Natural killer cell treated with Interleukin-12 subunit alpha and Interleukin-12 subunit beta and Interleukin-15 and Interleukin-18, amount 100 ng/mL, for 72 hours (primary cell): ENCODE results near the gene RFC2. TPM values are rescaled to one million over a fixed set of nuclear protein-coding genes. Genes with fewer than 3 reads are reported as not detected.
"Not testable (repeated sequence)": the region's sequence is repeated elsewhere in the genome, so short reads cannot be mapped to it uniquely, and the experiment has no call there.

Experiments
- ATAC-seq, 2 donors: fragments of 150-1000 bp; cut with Tn5 transposase in 1 of 2; sonication (Bioruptor Pico), chemical (Tn5 transposase) in 1 of 2; 2 replicates each; pipeline ENCODE4 v1.10.0; 2021
- DNase-seq: peaks from one replicate; pipeline ENCODE4 v3.0.0; 2022; ENCODE audit warnings: low spot score
- H3K27ac Mint-ChIP-seq, 2 donors: 1 replicate in 1 of 2; 2 replicates in 1 of 2; pipeline ENCODE4 v1.8.0; 2022; ENCODE audit warnings: mixed read lengths in 2 of 2, mild to moderate bottlenecking in 1 of 2, moderate library complexity in 1 of 2
- H3K27me3 Mint-ChIP-seq, 2 donors: 1 replicate in 1 of 2; 2 replicates in 1 of 2; pipeline ENCODE4 v1.8.0; 2022; ENCODE audit warnings: mixed read lengths in 2 of 2
- H3K36me3 Mint-ChIP-seq: one replicate; pipeline ENCODE4 v1.8.0; 2022; ENCODE audit warnings: mixed read lengths
- H3K4me1 Mint-ChIP-seq, 2 donors: 1 replicate in 1 of 2; 2 replicates in 1 of 2; pipeline ENCODE4 v1.8.0; 2022; ENCODE audit warnings: low read depth in 2 of 2, mixed read lengths in 2 of 2, mild to moderate bottlenecking in 1 of 2
- H3K4me3 Mint-ChIP-seq: one replicate; pipeline ENCODE4 v1.8.0; 2022; ENCODE audit warnings: mixed read lengths
- H3K9me3 Mint-ChIP-seq: 2 replicates; pipeline ENCODE4 v1.8.0; 2022; ENCODE audit warnings: mixed read lengths
- total RNA-seq, 2 donors: library from RNA; stranded (reverse); gene quantifications; one replicate each; pipeline ENCODE4 v1.2.3, GENCODE V29; 2022

The RFC2 gene
- total RNA-seq, 2 donors from 2014 or later = 66.4 to 87.5 TPM

DNA sequence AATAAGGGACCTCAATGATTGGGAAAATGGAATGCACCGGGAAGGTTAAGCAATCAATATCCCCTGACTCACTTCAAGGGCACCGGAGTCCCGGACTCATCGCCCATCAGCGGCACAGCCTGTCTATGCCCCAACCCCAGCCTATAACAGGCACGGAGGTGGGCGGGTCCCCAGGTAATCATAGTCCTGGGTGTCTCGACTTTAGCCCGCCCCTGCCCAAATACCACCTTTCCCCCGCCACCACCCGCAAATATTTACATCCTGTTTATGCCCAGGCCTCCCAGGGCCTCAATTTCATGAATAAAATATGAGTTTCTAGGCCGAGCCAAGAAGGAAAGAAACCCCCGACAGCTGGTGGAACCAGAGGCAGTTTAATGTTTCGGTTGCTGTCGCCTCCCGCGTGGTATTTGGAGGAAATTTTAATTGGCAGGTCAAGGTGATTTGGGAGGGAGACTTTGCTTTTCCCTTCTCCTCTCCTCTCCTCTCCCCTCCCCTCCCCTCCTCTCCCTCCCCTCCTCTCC lies 15.6 kb upstream of the RFC2 start:
- no peaks in the 10 kb centered on the region for H3K27me3 Mint-ChIP-seq
- peak overlapping the region in 1 of 2 donors; percentile 73 for H3K27ac Mint-ChIP-seq
- no peaks in the 10 kb centered on the region for H3K9me3 Mint-ChIP-seq
- peak overlapping the region; percentile 63 for H3K4me3 Mint-ChIP-seq
- H3K36me3 Mint-ChIP-seq = no peaks in the 10 kb centered on the region
- DNase-seq (no peak), ATAC-seq (peak; percentile 73 to 79)
- peaks cover 8 to 16% of the 10 kb centered on the region in 2 donors for H3K4me1 Mint-ChIP-seq

DNA sequence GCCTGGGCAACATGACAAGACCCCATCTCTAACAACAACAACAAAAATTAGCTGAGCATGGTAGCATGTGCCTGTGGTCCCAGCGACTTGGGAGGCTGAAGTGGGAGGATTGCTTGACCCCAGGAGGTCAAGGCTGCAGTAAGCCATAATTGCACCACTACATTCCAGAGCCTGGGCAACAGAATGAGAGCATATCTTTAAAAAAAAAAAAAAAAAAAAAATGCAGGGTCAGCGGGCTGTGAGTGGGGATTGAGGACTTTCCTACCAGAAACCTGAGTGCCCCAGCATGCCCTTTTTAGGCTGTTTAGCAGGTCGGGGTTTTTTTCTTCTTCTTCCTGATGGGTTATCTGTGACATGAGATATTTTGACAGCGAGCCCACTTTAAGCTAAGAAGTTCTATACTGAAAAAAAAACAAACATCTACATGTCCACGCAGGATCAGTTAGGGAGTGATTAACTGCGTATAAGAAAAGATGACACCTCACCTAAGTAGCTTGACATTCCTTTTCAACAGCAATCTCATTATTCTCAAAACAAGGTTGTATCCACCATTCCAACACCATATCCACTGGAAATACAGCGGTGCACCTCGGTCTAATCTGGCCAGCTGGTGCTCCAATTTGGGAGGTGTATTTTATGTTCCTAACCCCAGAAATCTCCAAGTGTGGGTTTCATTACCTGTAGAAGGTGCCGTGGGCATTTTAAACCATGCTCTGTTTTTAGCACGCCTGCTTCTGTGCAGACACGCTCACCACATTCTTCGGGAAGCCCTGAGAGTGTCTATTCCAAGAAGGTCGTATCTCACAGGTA lies 13.8 kb upstream of the RFC2 start:
- Mint-ChIP-seq H3K4me1 (peaks cover 8 to 19% of the 10 kb centered on the region in 2 donors), H3K9me3 (no peaks in the 10 kb centered on the region), H3K27me3 (no peaks in the 10 kb centered on the region), H3K4me3 (no peak overlapping the region), H3K36me3 (no peaks in the 10 kb centered on the region), H3K27ac (no peak overlapping the region)
- DNase-seq (no peak), ATAC-seq (no peak)

DNA sequence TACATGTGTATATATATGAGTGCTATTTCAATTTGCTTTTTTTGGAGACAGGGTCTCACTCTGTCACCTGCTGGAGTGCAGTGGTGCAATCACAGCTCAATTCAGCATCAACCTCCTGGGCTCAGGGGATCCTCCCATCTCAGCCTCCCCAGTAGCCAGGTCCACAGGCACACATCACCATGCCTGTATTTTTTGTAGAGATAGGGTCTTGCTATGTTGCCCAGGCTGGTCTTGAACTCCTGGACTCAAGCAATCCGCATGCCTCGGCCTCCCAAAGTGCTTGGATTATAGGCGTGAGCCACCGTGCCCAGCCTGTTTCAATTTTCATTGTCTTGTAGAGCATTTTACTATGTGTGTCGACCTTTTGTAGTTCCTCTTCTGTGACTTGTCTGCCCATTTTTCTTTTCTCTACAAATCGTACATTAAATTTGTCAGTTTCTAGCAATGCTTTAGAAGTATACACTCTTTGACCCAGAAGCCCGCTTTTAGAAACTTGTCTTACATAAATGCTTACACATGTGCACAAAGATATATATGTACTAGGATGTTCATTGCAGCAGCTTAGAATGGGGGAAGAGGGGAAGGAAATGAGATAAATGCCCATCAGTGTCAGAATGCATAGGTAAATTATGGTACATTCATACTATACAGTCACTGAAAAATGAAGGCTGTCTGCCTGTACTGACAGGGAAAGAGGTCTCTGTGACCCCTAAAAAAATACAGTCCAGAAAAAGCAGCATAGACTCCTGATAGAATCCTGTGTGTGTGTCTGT lies 12.2 kb upstream of the RFC2 start:
- Mint-ChIP-seq H3K4me3 (no peak overlapping the region), H3K27me3 (no peaks in the 10 kb centered on the region), H3K36me3 (no peaks in the 10 kb centered on the region), H3K9me3 (no peaks in the 10 kb centered on the region), H3K27ac (no peak overlapping the region), H3K4me1 (peaks cover 0 to 8% of the 10 kb centered on the region in 2 donors)
- no peak for DNase-seq
- ATAC-seq = no peak

DNA sequence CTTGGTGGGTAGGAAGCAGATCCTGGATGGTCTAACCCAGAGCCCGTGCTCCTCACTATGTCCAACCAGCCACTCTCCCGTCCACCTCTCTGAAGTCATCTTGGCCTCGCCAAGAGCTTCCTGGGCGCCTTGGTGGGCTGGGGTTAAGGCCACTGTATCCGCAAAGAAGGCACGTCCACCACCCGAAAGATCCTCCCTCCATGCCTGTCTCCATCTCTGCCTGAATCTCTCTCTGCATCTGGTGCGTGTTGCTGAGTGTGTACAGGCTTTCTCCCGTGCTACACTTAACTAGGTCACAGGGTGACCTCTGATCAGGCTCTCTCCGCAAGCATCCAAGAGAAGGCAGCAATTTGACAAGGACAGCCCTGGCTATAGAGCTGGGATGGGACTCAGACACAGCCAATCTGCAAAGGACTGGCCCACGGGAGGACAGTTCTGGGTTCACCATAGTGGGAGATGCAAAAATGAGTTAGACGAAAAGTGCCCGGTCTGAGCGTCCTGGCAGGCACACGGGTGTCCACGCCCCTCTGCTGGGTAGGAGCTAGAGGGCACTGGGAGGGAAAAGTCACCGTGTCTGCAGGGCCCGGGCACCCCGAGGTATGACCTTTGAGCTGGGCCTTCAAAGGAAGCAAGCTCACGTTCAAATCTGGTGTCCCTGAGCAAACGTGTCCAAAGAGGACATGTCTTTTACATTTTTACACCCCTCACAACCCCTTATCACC lies 9.4 kb upstream of the RFC2 start:
- peak overlapping the region in 1 of 2 donors; percentile 64 for H3K27ac Mint-ChIP-seq
- no peak overlapping the region for H3K4me3 Mint-ChIP-seq
- no peak for DNase-seq
- no peaks in the 10 kb centered on the region for H3K27me3 Mint-ChIP-seq
- no peaks in the 10 kb centered on the region for H3K36me3 Mint-ChIP-seq
- peaks cover 0 to 5% of the 10 kb centered on the region in 2 donors for H3K4me1 Mint-ChIP-seq
- ATAC-seq = no peak
- H3K9me3 Mint-ChIP-seq = no peaks in the 10 kb centered on the region

DNA sequence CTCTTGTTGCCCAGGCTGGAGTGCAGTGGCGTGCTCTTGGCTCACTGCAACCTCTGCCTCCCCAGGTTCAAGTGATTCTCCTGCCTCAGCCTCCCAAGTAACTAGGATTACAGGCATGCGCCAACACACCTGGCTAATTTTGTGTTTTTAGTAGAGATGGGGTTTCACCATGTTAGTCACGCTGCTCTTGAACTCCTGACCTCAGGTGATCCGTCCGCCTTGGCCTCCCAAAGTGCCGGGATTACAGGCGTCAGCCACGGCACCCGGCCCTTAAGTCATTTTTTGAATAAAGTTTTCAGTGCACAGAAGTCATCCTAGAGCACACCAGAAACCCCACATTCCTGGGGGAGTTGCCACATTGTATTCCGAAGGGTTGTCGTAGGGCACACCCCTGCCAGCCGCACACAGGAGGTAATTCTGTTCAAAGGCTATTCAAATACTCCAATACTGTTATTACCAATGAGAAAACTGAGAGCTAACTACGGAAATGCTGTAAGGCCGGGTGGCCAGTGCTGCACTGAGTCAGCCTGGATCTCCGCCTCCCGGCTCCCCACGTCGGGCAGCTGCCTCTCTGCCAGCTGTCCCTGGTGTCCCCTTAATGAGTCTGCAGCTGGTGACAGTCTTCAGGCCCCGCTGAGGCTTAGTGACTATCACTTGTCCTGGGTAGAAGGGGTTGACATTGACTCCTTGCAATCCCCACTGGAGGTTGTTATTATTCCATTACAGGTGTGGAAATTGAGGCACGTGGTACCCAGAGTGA lies 8.6 kb upstream of the RFC2 start:
- ATAC-seq = no peak
- no peaks in the 10 kb centered on the region for H3K27me3 Mint-ChIP-seq
- H3K27ac Mint-ChIP-seq = peak overlapping the region in 1 of 2 donors; percentile 64
- H3K36me3 Mint-ChIP-seq = no peaks in the 10 kb centered on the region
- peaks cover 0 to 5% of the 10 kb centered on the region in 2 donors for H3K4me1 Mint-ChIP-seq
- no peaks in the 10 kb centered on the region for H3K9me3 Mint-ChIP-seq
- no peak overlapping the region for H3K4me3 Mint-ChIP-seq
- no peak for DNase-seq

DNA sequence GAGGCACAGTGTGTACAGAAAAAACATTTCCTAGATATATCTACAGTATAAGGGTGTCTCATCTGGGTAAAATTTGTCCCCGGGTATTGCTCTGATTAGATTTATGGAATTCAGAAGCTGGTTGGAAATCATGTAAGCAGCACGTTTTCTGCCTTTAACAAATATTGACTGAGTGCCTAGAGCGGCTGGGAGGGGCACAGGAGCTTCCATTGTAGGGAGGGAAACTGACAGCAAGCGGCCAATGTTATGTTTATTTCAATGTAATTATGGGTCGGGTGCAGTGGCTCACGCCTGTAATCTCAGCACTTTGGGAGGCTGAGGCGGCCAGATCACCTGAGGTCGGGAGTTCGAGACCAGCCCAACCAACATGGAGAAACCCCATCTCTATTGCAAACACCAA lies 4.4 kb upstream of the RFC2 start:
- H3K9me3 Mint-ChIP-seq = no peaks in the 10 kb centered on the region
- DNase-seq (no peak), ATAC-seq (no peak)
- H3K4me3 Mint-ChIP-seq = no peak overlapping the region
- no peaks in the 10 kb centered on the region for H3K27me3 Mint-ChIP-seq
- H3K27ac Mint-ChIP-seq = peak overlapping the region in 1 of 2 donors; percentile 63
- H3K4me1 Mint-ChIP-seq = peaks cover 11 to 21% of the 10 kb centered on the region in 2 donors
- no peaks in the 10 kb centered on the region for H3K36me3 Mint-ChIP-seq

DNA sequence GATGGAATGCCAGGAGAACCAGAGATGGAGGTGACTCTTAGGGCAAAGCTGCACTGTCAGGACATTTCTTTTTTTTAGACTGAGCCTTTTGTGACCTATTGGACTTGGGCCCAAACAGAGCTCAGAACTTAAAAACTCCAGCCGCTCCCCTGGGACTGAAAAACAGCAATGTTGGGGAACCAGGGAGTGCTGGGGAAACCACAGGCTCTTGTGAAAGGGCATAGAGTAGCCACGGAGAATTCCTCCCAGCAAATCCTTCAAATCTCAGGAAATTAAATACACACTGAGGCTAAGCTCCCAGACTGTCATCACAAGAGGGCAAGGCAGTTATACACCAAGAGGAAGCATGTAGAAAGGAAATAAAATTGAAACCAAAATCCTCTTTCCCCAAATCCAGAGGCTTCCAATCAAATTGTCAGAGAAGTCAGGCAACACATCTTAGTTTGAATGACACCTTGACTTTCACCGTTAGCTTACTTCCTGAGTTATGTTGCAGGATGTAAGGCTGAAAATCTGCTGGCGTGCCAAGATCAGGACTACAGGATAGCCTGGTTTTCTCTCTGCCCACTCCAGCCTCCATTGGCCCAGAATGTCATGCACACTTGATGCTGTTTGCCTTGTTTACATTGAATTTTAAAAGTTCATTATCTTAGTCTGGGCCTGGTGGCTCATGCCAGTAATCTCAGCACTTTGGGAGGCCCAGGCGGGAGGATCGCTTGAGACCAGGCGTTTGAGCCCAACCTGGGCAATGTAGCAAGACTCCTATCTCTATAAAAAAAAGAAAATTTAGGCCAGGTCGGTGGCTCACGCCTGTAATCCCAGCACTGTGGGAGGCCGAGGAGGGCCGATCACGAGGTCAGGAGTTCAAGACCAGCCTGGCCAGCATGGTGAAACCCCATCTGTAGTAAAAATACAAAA lies 2.6 kb upstream of the RFC2 start:
- Mint-ChIP-seq H3K4me1 (peaks cover 15 to 22% of the 10 kb centered on the region in 2 donors), H3K27ac (peak overlapping the region; percentile 82 to 92)
- no peak for ATAC-seq

DNA sequence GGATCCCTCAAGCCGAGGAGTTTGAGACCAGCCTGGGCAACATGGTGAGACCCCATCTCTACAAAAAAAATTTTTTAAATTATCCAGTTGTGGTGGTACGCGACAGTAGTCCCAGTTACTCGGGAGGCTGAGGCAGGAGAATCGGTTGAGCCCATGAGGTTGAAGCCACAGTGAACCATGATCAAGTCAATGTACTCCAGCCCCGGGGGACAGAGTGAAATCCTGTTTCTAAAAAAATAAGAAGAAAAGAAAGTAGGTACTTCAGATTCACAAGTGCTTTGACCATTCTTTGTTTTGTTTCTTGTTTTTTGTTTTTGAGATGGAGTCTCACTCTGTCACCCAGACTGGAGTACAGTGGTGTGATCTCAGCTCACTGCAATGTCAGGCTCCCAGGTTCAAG lies 1.3 kb upstream of the RFC2 start:
- H3K27me3 Mint-ChIP-seq, DNase-seq, H3K9me3 Mint-ChIP-seq, ATAC-seq: not testable (repeated sequence)
- Mint-ChIP-seq H3K4me3 (peak overlapping the region; percentile 80), H3K27ac (peak overlapping the region; percentile 92 to 94), H3K4me1 (peaks cover 15 to 25% of the 10 kb centered on the region in 2 donors), H3K36me3 (peaks cover 10% of the 10 kb centered on the region)

More for the DNA sequence above, 2.6 kb upstream of the RFC2 start:
- H3K9me3 Mint-ChIP-seq = no peaks in the 10 kb centered on the region
- H3K36me3 Mint-ChIP-seq = peaks cover 6% of the 10 kb centered on the region
- no peak for DNase-seq
- H3K27me3 Mint-ChIP-seq = no peaks in the 10 kb centered on the region
- peak overlapping the region; percentile 80 for H3K4me3 Mint-ChIP-seq

DNA sequence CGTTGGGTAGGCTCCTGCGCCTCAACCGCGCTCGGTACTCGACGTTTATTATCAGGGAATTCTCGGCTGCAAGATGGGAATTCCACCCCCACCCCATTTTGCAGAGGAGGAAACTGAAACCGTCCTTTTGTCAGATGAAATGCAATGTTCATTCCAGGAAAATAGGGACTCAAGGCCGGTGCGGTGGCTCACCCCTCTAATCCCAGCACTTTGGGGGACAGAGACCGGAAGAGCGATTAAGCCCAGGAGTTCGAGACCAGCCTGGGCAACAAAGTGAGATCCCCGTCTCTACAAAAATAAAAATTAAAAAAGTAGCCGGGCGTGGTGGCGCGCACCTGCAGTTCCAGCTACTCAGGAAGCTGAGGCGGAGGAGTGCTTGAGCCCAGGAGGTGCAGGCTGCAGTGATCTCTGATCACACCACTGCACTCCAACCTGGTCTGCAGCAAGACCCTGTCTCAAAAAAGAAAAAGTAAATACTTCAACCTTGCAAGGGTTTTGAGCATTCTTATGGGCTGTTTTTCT lies 720 bp upstream of the RFC2 start:
- peaks cover 13% of the 10 kb centered on the region for H3K36me3 Mint-ChIP-seq
- H3K4me1 Mint-ChIP-seq = peaks cover 15 to 28% of the 10 kb centered on the region in 2 donors
- H3K27me3 Mint-ChIP-seq = no peaks in the 10 kb centered on the region
- H3K9me3 Mint-ChIP-seq = no peaks in the 10 kb centered on the region
- DNase-seq = no peak
- H3K4me3 Mint-ChIP-seq = peak overlapping the region; percentile 80
- peak in 1 of 2 donors; percentile 0 for ATAC-seq
- H3K27ac Mint-ChIP-seq = peak overlapping the region; percentile 92 to 94

DNA sequence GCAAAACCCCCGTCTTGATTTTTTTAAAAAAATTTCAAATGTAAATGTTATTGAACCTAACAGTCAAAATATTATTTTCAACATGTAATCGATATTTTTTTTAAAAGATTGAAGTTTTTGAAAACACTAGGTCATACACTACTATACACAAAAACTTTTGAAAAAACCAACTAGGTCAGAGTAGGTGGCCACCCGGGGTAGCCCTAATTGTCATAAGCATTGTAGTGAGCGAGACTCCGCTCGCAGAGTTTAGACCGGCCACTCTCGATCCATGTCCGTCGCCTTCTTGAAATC lies 417 bp downstream of the RFC2 start:
- DNase-seq (no peak), ATAC-seq (peak in 1 of 2 donors; percentile 2)
- peak overlapping the region; percentile 92 to 94 for H3K27ac Mint-ChIP-seq
- H3K36me3 Mint-ChIP-seq = peaks cover 13% of the 10 kb centered on the region
- peaks cover 15 to 31% of the 10 kb centered on the region in 2 donors for H3K4me1 Mint-ChIP-seq
- H3K27me3 Mint-ChIP-seq = no peaks in the 10 kb centered on the region
- H3K9me3 Mint-ChIP-seq = no peaks in the 10 kb centered on the region
- peak overlapping the region; percentile 80 for H3K4me3 Mint-ChIP-seq

DNA sequence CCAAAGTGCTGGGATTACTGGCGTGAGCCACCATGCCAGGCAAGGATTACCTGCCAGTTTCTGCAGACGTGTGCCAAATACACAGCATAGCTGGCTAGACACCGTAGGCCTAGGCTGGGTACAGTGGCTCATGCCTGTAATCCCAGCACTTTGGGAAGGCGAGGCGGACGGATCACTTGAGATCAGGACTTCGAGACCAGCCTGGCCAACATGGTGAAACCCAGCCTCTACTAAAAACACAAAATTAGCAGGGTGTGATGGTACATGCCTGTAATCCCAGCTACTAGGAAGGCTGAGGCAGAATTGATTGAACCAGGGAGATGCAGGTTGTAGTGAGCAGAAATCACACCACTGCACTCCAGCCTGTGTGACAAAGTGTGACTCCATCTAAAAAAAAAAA lies 868 bp downstream of the RFC2 start:
- Mint-ChIP-seq H3K4me3 (peak overlapping the region; percentile 80), H3K9me3 (no peaks in the 10 kb centered on the region), H3K27me3 (no peaks in the 10 kb centered on the region), H3K4me1 (peaks cover 15 to 31% of the 10 kb centered on the region in 2 donors), H3K27ac (peak overlapping the region; percentile 92 to 94), H3K36me3 (peaks cover 13% of the 10 kb centered on the region)
- DNase-seq (no peak), ATAC-seq (no peak)

DNA sequence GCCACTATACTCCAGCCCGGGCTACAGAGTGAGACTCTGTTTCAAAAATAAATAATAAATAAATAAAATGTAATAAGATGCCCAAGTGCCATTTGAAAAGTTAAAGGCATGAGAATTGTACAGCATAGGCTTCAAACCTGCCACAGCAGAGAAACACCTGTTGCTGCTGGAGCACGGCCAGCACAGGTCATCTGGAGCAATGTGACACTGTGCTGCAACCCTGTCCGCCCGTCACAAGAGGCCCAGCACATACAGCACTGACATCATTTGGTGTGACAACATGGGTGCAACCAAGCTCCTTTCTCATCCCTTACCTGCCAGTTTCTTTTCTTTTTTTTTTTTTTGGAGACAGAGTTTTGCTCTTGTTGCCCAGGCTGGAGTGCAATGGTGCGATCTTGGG lies 1.3 kb downstream of the RFC2 start:
- H3K4me3 Mint-ChIP-seq = peak overlapping the region; percentile 80
- H3K4me1 Mint-ChIP-seq = peaks cover 15 to 31% of the 10 kb centered on the region in 2 donors
- DNase-seq = no peak
- peak overlapping the region in 1 of 2 donors; percentile 41 for H3K27ac Mint-ChIP-seq
- no peak for ATAC-seq
- no peaks in the 10 kb centered on the region for H3K9me3 Mint-ChIP-seq
- peaks cover 13% of the 10 kb centered on the region for H3K36me3 Mint-ChIP-seq
- no peaks in the 10 kb centered on the region for H3K27me3 Mint-ChIP-seq
